Vagina (tissue), 2 donors: ENCODE data around the gene MTCL1. TPM values are rescaled to one million over a fixed set of nuclear protein-coding genes. Genes with fewer than 3 reads are reported as not detected.
A peak's percentile ranks its signal among the peaks of the same experiment; 100 is the strongest.

Source experiments
- DNase-seq, 2 donors: peaks; one replicate each; pipeline ENCODE4 v3.0.0-alpha.2; 2017; ENCODE audit errors: extremely low spot score in 2 of 2
- H3K27ac ChIP-seq: fragments of 200-600 bp; sonication (generic); one replicate; pipeline ENCODE4 v1.5.1; 2019
- H3K27me3 ChIP-seq: fragments of 200-600 bp; sonication (generic); one replicate; pipeline ENCODE4 v1.5.1; 2019
- H3K36me3 ChIP-seq, 2 donors: fragments of 200-600 bp; sonication (generic); one replicate each; pipeline ENCODE4 v1.5.1; 2017 to 2019
- H3K4me1 ChIP-seq: fragments of 200-600 bp; sonication (generic); one replicate; pipeline ENCODE4 v1.5.1; 2019
- H3K4me3 ChIP-seq, 2 donors: fragments of 200-600 bp; sonication (generic); 1 replicate in 1 of 2; 2 replicates in 1 of 2; pipeline ENCODE4 v1.5.1; 2016 to 2019
- H3K9me3 ChIP-seq: fragments of 200-600 bp; sonication (generic); one replicate; pipeline ENCODE4 v1.5.1; 2019
- CTCF ChIP-seq, 3 experiments: fragments of 450-650 bp in 2 of 3; fragments of 200-600 bp in 1 of 3; sonication (generic) in 1 of 3; IDR thresholded peaks; one replicate each; pipeline ENCODE4 v1.5.1; 2017 to 2019; ENCODE audit warnings: antibody characterized with exemption in 3 of 3, mild to moderate bottlenecking in 2 of 3, moderate library complexity in 2 of 3
- POLR2A ChIP-seq, 2 donors: fragments of 450-650 bp; IDR thresholded peaks; one replicate each; pipeline ENCODE4 v1.6.1; 2017; ENCODE audit warnings: antibody characterized with exemption in 2 of 2, mild to moderate bottlenecking in 2 of 2, moderate library complexity in 2 of 2
- POLR2AphosphoS5 ChIP-seq, 2 donors: sonication (generic); formaldehyde crosslinking; IDR thresholded peaks; one replicate each; pipeline ENCODE4 v1.9.0; 2017; ENCODE audit warnings: antibody characterized with exemption in 2 of 2, mild to moderate bottlenecking in 2 of 2, low read depth in 1 of 2; ENCODE audit not compliant: insufficient read depth in 1 of 2
- intact Hi-C: fragments of 100-400 bp; cut with DNase I; formaldehyde crosslinking; loops from one replicate; pipeline ENCODE4 v1.15.1; 2023
- total RNA-seq: library from RNA; depleted of rRNA; stranded (reverse); fragments of >200 nt; gene quantifications from one replicate; pipeline ENCODE4 v1.2.3, GENCODE V29; 2016

The MTCL1 gene
- total RNA-seq, 1 donor from 2014 or later = 23.6 TPM

- DNase-seq = no peak
- Histone ChIP-seq H3K27ac (peak overlapping the region; percentile 82), H3K27me3 (no peaks in the 10 kb centered on the region), H3K4me1 (peaks cover 25% of the 10 kb centered on the region), H3K36me3 (no peaks in the 10 kb centered on the region), H3K4me3 (no peak overlapping the region), H3K9me3 (no peaks in the 10 kb centered on the region)
- TF ChIP-seq CTCF (IDR thresholded peaks at IDR 0.05) = no peak
- TF ChIP-seq POLR2AphosphoS5 (IDR thresholded peaks at IDR 0.05; ENCODE audit: insufficient read depth in 1 of 2, low read depth in 1 of 2) = no peak
- TF ChIP-seq POLR2A (IDR thresholded peaks at IDR 0.05) = no peak
- intact Hi-C loops = no loop called here
Measured at GRCh38 chr18:8751692-8752091, 46.3 kb downstream of the MTCL1 start.

- H3K4me3 ChIP-seq = no peak overlapping the region
- H3K36me3 ChIP-seq = no peaks in the 10 kb centered on the region
- H3K27ac ChIP-seq = peak overlapping the region; percentile 82
- intact Hi-C loops = no loop called here
- no peaks in the 10 kb centered on the region for H3K9me3 ChIP-seq
- H3K4me1 ChIP-seq = peaks cover 25% of the 10 kb centered on the region
- H3K27me3 ChIP-seq = no peaks in the 10 kb centered on the region
- TF ChIP-seq POLR2AphosphoS5 (IDR thresholded peaks at IDR 0.05; ENCODE audit: insufficient read depth in 1 of 2, low read depth in 1 of 2) (no peak), POLR2A (IDR thresholded peaks at IDR 0.05) (no peak), CTCF (IDR thresholded peaks at IDR 0.05) (no peak)
- DNase-seq = no peak
Measured at GRCh38 chr18:8752329-8752728, 47.0 kb downstream of the MTCL1 start.

GRCh38 chr18:8754995-8755960, 49.9 kb downstream of the MTCL1 start:
- H3K4me3 ChIP-seq = no peak overlapping the region
- intact Hi-C loops = no loop called here
- no peak overlapping the region for H3K27ac ChIP-seq
- H3K4me1 ChIP-seq = peaks cover 21% of the 10 kb centered on the region
- no peak for TF ChIP-seq CTCF (IDR thresholded peaks at IDR 0.05)
- no peak for TF ChIP-seq POLR2AphosphoS5 (IDR thresholded peaks at IDR 0.05; ENCODE audit: insufficient read depth in 1 of 2, low read depth in 1 of 2)
- no peak for TF ChIP-seq POLR2A (IDR thresholded peaks at IDR 0.05)
- no peaks in the 10 kb centered on the region for H3K36me3 ChIP-seq
- H3K9me3 ChIP-seq = no peaks in the 10 kb centered on the region
- DNase-seq = peak in 1 of 2 donors; percentile 65
- H3K27me3 ChIP-seq = no peaks in the 10 kb centered on the region

- no peak for TF ChIP-seq CTCF (IDR thresholded peaks at IDR 0.05)
- no peak for TF ChIP-seq POLR2A (IDR thresholded peaks at IDR 0.05)
- TF ChIP-seq POLR2AphosphoS5 (IDR thresholded peaks at IDR 0.05; ENCODE audit: insufficient read depth in 1 of 2, low read depth in 1 of 2) = no peak
- H3K4me1 ChIP-seq = peaks cover 8% of the 10 kb centered on the region
- intact Hi-C loops = no loop called here
Measured at GRCh38 chr18:8756571-8756970, 51.2 kb downstream of the MTCL1 start.

More at GRCh38 chr18:8756571-8756970, 51.2 kb downstream of the MTCL1 start:
- H3K27me3 ChIP-seq = no peaks in the 10 kb centered on the region
- no peak overlapping the region for H3K4me3 ChIP-seq
- no peak overlapping the region for H3K27ac ChIP-seq
- H3K9me3 ChIP-seq = no peaks in the 10 kb centered on the region
- no peak for DNase-seq
- no peaks in the 10 kb centered on the region for H3K36me3 ChIP-seq
